ENCODE data around the gene ARID1A. TPM values are rescaled to one million over a fixed set of nuclear protein-coding genes. Genes with fewer than 3 reads are reported as not detected.
A peak's percentile ranks its signal among the peaks of the same experiment; 100 is the strongest.

The ARID1A gene
- total and polyA plus RNA-seq, 2 donors from 2014 or later, result 9.9 to 71.7 TPM

DNA sequence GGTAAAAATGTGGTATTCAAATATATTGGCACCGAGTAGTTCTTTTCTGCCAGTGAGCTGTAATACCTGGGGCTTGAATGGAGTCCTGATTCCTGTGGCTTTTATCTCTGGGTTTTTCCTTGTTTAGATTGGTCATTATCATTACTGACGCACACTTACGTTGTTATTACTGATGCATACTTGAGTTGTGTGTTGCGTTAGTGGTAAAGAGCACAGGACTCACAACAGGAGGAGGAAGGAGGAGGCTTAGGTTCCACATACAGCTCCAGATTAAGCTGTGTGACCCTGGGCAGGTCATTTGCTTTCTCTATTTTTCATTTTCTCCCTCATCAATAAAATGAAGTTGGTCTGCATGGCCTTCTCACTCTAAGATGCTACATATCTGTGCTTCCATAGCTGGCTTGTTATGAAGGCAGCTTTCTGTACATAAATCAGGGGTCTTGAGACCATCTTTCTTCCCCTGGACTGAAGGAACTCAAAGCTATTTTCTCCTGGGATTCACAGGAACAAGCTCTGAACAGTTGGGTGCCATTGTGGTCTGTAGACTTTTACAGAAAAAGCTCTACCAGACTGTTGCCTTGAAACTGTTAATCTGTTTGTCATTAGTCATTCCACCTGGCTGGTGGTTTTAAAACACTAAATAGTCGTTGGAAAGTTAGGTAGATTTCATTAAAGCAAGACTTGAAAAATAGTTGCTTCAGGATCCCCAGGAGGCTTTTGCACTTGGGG, 5.6 kb downstream of the ARID1A start:
- H3K36me3 ChIP-seq (ENCODE audit: control insufficient read depth in 2 of 3, insufficient read depth in 3 of 3, low read length in 3 of 3), result no peaks in the 10 kb centered on the region
- intact Hi-C loops (cut with DNase I), result no loop called here
- no peak overlapping the region for H3K9ac ChIP-seq (ENCODE audit: low read length in 3 of 3)
- H3K9me3 ChIP-seq (ENCODE audit: control insufficient read depth in 2 of 3, insufficient read depth in 1 of 3, low read length in 3 of 3), result no peaks in the 10 kb centered on the region
- DNase-seq, result no peak
- TF ChIP-seq, protein P1, sequence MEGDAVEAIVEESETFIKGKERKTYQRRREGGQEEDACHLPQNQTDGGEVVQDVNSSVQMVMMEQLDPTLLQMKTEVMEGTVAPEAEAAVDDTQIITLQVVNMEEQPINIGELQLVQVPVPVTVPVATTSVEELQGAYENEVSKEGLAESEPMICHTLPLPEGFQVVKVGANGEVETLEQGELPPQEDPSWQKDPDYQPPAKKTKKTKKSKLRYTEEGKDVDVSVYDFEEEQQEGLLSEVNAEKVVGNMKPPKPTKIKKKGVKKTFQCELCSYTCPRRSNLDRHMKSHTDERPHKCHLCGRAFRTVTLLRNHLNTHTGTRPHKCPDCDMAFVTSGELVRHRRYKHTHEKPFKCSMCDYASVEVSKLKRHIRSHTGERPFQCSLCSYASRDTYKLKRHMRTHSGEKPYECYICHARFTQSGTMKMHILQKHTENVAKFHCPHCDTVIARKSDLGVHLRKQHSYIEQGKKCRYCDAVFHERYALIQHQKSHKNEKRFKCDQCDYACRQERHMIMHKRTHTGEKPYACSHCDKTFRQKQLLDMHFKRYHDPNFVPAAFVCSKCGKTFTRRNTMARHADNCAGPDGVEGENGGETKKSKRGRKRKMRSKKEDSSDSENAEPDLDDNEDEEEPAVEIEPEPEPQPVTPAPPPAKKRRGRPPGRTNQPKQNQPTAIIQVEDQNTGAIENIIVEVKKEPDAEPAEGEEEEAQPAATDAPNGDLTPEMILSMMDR (IDR thresholded peaks at IDR 0.05; ENCODE audit: borderline replicate concordance, extremely low read depth, insufficient read depth), result no peak
- H3K27me3 ChIP-seq (ENCODE audit: control insufficient read depth, insufficient read depth, low read length), result no peaks in the 10 kb centered on the region
- H3K27ac ChIP-seq (ENCODE audit: low read depth in 2 of 2, low read length in 2 of 2), result peak overlapping the region in 1 of 2 donors; percentile 38
- peaks cover 14 to 58% (median 47%) of the 10 kb centered on the region in 3 donors for H3K4me1 ChIP-seq (ENCODE audit: control insufficient read depth in 2 of 3, insufficient read depth in 2 of 3, low read depth in 1 of 3, low read length in 3 of 3)
- FAIRE-seq, result no peak
- H3K4me3 ChIP-seq (ENCODE audit: low read length in 3 of 3), result peak overlapping the region in 1 of 3 donors; percentile 5

GRCh38 chr1:26701995-26702679, 6.3 kb downstream of the ARID1A start:
- H3K27ac ChIP-seq (ENCODE audit: low read depth in 2 of 2, low read length in 2 of 2), result peak overlapping the region in 1 of 2 donors; percentile 38
- FAIRE-seq (no peak), DNase-seq (no peak)
- H3K9ac ChIP-seq (ENCODE audit: low read length in 3 of 3), result no peak overlapping the region
- intact Hi-C loops (cut with DNase I), result no loop called here
- peaks cover 14 to 62% (median 50%) of the 10 kb centered on the region in 3 donors for H3K4me1 ChIP-seq (ENCODE audit: control insufficient read depth in 2 of 3, insufficient read depth in 2 of 3, low read depth in 1 of 3, low read length in 3 of 3)
- TF ChIP-seq, protein P1 (IDR thresholded peaks at IDR 0.05; ENCODE audit: borderline replicate concordance, extremely low read depth, insufficient read depth), result no peak
- no peaks in the 10 kb centered on the region for H3K9me3 ChIP-seq (ENCODE audit: control insufficient read depth in 2 of 3, insufficient read depth in 1 of 3, low read length in 3 of 3)
- H3K27me3 ChIP-seq (ENCODE audit: control insufficient read depth, insufficient read depth, low read length), result no peaks in the 10 kb centered on the region
- peak overlapping the region in 2 of 3 donors; percentile 5 to 8 for H3K4me3 ChIP-seq (ENCODE audit: low read length in 3 of 3)
- no peaks in the 10 kb centered on the region for H3K36me3 ChIP-seq (ENCODE audit: control insufficient read depth in 2 of 3, insufficient read depth in 3 of 3, low read length in 3 of 3)

GRCh38 chr1:26702680-26703038, 6.8 kb downstream of the ARID1A start:
- peaks cover 14 to 62% (median 52%) of the 10 kb centered on the region in 3 donors for H3K4me1 ChIP-seq (ENCODE audit: control insufficient read depth in 2 of 3, insufficient read depth in 2 of 3, low read depth in 1 of 3, low read length in 3 of 3)
- FAIRE-seq (no peak), DNase-seq (no peak)
- H3K4me3 ChIP-seq (ENCODE audit: low read length in 3 of 3), result no peak overlapping the region
- no peaks in the 10 kb centered on the region for H3K27me3 ChIP-seq (ENCODE audit: control insufficient read depth, insufficient read depth, low read length)
- TF ChIP-seq, protein P1 (IDR thresholded peaks at IDR 0.05; ENCODE audit: borderline replicate concordance, extremely low read depth, insufficient read depth), result no peak
- intact Hi-C loops (cut with DNase I), result no loop called here
- H3K27ac ChIP-seq (ENCODE audit: low read depth in 2 of 2, low read length in 2 of 2), result no peak overlapping the region
- H3K9me3 ChIP-seq (ENCODE audit: control insufficient read depth in 2 of 3, insufficient read depth in 1 of 3, low read length in 3 of 3), result no peaks in the 10 kb centered on the region
- no peak overlapping the region for H3K9ac ChIP-seq (ENCODE audit: low read length in 3 of 3)
- no peaks in the 10 kb centered on the region for H3K36me3 ChIP-seq (ENCODE audit: control insufficient read depth in 2 of 3, insufficient read depth in 3 of 3, low read length in 3 of 3)
